ENCODE measurements around the gene ZDHHC8.

GRCh38 chr22:20106205-20106848 is 25.3 kb upstream of the ZDHHC8 start:
- TF ChIP-seq CTCF (IDR thresholded peaks at IDR 0.05) (no peak), POLR2A (IDR thresholded peaks at IDR 0.05) (no peak)

Data from breast epithelium (tissue), 3 donors.